Upper lobe of right lung (tissue), 1 donor: ENCODE data around the gene SYTL2. TPM values are rescaled to one million over a fixed set of nuclear protein-coding genes. Genes with fewer than 3 reads are reported as not detected.
A peak's percentile ranks its signal among the peaks of the same experiment; 100 is the strongest.

Experiments
- ATAC-seq: fragments of 200-7000 bp; cut with Tn5 transposase; one replicate; pipeline ENCODE4 v1.9.1; 2020; ENCODE audit warnings: mild to moderate bottlenecking, moderate library complexity
- DNase-seq: peaks from one replicate; pipeline ENCODE4 v3.0.0-alpha.2; 2020
- H3K27ac ChIP-seq: fragments of 200-600 bp; one replicate; pipeline ENCODE4 v1.8.0; 2022
- H3K27me3 ChIP-seq: fragments of 200-600 bp; one replicate; pipeline ENCODE4 v1.8.0; 2022; ENCODE audit warnings: mild to moderate bottlenecking
- H3K36me3 ChIP-seq: fragments of 200-600 bp; one replicate; pipeline ENCODE4 v1.8.0; 2022
- H3K4me1 ChIP-seq: fragments of 200-600 bp; one replicate; pipeline ENCODE4 v1.8.0; 2022
- H3K4me3 ChIP-seq: fragments of 200-600 bp; one replicate; pipeline ENCODE4 v1.8.0; 2022; ENCODE audit warnings: mild to moderate bottlenecking
- H3K9me3 ChIP-seq: fragments of 200-600 bp; one replicate; pipeline ENCODE4 v1.8.0; 2022
- intact Hi-C: fragments of 100-400 bp; cut with DNase I; formaldehyde crosslinking; loops from one replicate; pipeline ENCODE4 v1.11.0; 2022
- total RNA-seq: library from RNA; stranded (reverse); fragmentation: NEBNext Ultra II Directional; extraction: Animal tissue kit (Norgen Biotek cat#: 25700); gene quantifications from one replicate; pipeline ENCODE4 v1.2.1, GENCODE V29; 2021
- TF ChIP-seq, protein P1 (sequence below): fragments of 200-600 bp; IDR thresholded peaks from one replicate; pipeline ENCODE4 v1.8.0; 2022; ENCODE audit warnings: antibody characterized with exemption
- donor health status: DM: no; HTN: yes; CAD: no; lungs with severe emphysema.

SYTL2 gene
- total RNA-seq, 1 donor from 2014 or later, result 36.5 TPM

DNA sequence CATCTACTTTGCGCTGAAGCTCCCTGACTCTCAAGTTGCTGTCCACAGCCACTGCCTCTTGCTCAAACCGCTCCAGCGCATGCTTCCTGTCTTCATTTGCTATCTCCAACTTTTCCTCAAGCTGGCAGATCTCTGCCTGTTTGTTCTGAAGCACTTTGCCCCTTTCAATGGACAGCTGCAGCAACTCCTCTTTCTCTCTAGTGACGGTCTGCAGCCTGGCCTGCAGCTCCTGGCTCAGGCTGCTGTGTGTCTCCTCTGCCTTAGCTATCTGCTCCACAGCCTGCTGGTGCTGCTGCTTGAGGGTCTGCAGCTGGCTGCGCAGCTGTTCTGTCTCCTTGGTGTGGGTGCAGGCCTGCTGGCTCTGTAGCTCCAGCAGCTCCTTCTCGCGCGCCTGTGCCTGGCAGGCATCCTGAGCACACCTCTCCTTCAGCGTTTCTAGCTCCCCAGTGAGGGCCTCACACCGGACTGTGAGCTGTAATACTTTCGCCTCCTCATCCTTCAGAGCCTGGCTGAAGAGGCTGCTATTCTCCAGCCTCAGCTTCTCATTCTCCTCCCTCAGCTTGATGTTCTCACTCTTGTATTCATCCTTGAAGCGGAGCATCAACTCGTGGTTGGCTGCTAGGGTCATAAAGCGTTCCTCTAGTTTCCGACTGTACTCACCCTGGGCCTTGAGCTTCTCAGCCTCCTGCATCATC, 125.7 kb downstream of the SYTL2 start:
- intact Hi-C loops, result no loop called here
- ATAC-seq (peak; percentile 63), DNase-seq (peak; percentile 65)
- TF ChIP-seq, protein P1, sequence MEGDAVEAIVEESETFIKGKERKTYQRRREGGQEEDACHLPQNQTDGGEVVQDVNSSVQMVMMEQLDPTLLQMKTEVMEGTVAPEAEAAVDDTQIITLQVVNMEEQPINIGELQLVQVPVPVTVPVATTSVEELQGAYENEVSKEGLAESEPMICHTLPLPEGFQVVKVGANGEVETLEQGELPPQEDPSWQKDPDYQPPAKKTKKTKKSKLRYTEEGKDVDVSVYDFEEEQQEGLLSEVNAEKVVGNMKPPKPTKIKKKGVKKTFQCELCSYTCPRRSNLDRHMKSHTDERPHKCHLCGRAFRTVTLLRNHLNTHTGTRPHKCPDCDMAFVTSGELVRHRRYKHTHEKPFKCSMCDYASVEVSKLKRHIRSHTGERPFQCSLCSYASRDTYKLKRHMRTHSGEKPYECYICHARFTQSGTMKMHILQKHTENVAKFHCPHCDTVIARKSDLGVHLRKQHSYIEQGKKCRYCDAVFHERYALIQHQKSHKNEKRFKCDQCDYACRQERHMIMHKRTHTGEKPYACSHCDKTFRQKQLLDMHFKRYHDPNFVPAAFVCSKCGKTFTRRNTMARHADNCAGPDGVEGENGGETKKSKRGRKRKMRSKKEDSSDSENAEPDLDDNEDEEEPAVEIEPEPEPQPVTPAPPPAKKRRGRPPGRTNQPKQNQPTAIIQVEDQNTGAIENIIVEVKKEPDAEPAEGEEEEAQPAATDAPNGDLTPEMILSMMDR, result no peak
- H3K4me1 ChIP-seq, result peaks cover 13% of the 10 kb centered on the region
- peak overlapping the region; percentile 65 for H3K27ac ChIP-seq
- H3K36me3 ChIP-seq, result no peaks in the 10 kb centered on the region
- peak overlapping the region; percentile 37 for H3K4me3 ChIP-seq
- H3K9me3 ChIP-seq, result no peaks in the 10 kb centered on the region
- H3K27me3 ChIP-seq, result no peaks in the 10 kb centered on the region

DNA sequence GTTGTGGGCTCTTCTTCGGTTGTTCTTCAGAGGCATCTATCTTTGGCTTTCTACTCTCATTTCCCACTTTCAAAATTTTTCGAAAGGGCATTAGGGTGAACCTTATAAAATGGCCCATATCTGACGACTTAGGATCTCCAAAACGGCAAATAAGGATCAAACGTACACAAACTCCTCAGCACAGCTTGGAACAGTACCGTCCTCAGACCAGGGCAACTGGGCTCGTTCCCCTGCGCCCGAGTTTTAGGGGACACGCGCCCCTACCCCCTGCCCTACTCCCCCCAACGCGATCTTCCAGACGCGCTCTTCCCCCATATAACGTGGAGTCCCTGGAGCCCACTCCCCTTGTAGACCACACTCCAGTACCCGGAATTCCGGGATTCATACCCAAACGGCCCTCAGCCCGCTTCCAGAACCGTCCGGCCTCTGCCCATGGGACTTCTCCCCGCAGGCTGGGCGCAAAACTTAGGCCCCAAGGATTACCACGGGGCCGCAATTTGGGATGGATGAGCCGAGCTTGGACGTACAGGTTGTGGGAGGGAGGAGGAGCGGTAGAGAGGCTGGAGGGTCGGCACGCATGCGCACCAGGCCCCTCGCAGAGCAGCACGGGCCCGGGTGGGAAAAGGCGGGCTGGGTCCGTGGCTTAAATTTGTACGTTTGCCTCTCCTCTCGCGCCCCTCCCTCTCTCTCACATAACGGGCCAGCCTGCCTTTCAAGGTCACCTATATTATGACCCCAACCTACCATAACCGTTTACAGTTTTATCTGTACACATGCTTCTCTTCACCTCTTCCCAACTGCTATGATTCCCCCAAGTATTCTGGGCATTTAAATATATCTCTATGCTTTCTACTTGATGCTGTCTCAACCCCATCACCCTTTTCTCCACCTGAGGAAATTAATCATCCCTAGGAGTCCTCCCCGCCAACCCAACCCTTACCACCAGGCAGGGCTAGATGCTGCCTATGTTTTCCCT, 128.3 kb downstream of the SYTL2 start:
- TF ChIP-seq, protein P1, result no peak
- Histone ChIP-seq H3K27ac (peak overlapping the region; percentile 51), H3K36me3 (no peaks in the 10 kb centered on the region), H3K4me1 (peaks cover 19% of the 10 kb centered on the region), H3K27me3 (no peaks in the 10 kb centered on the region), H3K9me3 (no peaks in the 10 kb centered on the region), H3K4me3 (peak overlapping the region; percentile 50)
- intact Hi-C loops, result no loop called here
- ATAC-seq, result peak; percentile 84
- DNase-seq, result peak; percentile 87

DNA sequence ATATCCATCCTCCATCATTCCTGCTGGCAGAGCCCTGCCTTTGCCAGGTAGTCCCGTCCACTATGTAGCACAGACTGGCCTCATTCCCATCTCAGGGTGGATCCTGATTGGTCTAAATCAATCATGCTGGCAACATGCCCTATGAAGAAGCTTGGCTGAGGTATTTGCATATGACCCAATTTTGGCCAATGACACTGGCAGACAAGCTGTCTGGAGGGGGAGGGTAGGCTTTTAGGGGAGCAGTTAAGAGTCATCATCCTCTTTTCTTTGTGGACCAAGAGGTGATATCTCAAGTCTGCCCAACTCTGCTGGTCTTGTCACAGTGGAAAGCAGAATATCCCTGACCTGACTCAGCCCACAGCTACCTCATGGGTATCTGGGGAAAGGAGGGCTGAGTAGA, 130.0 kb downstream of the SYTL2 start:
- no peaks in the 10 kb centered on the region for H3K27me3 ChIP-seq
- intact Hi-C loops, result no loop called here
- no peak for ATAC-seq
- TF ChIP-seq, protein P1, result no peak
- H3K9me3 ChIP-seq, result no peaks in the 10 kb centered on the region
- H3K4me3 ChIP-seq, result no peak overlapping the region
- H3K4me1 ChIP-seq, result peaks cover 13% of the 10 kb centered on the region
- no peaks in the 10 kb centered on the region for H3K36me3 ChIP-seq
- H3K27ac ChIP-seq, result no peak overlapping the region
- no peak for DNase-seq

DNA sequence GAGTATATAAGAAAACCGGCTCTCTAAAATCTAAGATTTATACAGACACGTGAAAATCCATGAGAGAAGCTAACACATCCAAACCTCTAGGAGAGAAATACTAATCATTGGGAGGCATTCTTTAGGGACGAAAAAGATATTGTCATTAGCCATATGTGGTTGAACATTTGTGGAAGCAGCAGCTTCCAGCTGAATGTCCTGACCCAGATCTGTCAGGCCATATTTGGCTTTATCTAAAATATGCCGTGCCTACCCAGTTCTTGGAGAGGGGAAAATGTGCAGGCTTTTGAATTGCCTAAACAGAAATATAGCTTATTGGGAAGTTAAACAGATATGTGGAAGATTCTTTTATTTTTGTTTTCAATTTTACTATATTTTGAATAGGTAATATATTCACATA, 131.4 kb downstream of the SYTL2 start:
- no peak overlapping the region for H3K4me3 ChIP-seq
- no peak overlapping the region for H3K27ac ChIP-seq
- intact Hi-C loops, result no loop called here
- no peak for DNase-seq
- peaks cover 13% of the 10 kb centered on the region for H3K4me1 ChIP-seq
- no peak for ATAC-seq
- no peaks in the 10 kb centered on the region for H3K27me3 ChIP-seq
- H3K9me3 ChIP-seq, result no peaks in the 10 kb centered on the region
- TF ChIP-seq, protein P1, result no peak
- H3K36me3 ChIP-seq, result no peaks in the 10 kb centered on the region

DNA sequence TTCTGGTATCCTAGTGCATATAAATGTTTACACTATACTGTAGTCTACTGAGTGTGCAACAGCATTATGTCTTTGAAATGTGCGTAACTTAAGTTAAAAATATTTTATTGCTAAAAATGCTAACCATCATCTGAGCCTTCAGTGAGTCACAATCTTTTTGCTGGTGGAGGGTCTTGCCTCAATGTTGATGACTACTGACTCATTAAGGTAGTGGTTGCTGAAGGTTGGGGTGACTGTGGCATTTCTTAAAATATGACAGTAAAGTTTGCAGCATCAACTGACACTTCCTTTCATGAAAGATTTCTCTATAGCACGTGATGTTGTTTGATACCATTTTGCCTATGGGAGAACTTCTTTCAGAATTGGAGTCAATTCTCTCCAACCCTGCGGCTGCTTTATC, 137.5 kb downstream of the SYTL2 start:
- no peak for DNase-seq
- intact Hi-C loops, result no loop called here
- no peak for ATAC-seq
- Histone ChIP-seq H3K9me3 (no peaks in the 10 kb centered on the region), H3K36me3 (no peaks in the 10 kb centered on the region), H3K4me1 (no peaks in the 10 kb centered on the region), H3K27me3 (no peaks in the 10 kb centered on the region), H3K4me3 (no peak overlapping the region), H3K27ac (no peak overlapping the region)
- TF ChIP-seq, protein P1, result no peak
